HAP-1 (cell line): ENCODE data around the gene STK39.
A peak's percentile ranks its signal among the peaks of the same experiment; 100 is the strongest.

Experiments
- DNase-seq, 2 experiments: peaks; one replicate each; pipeline ENCODE4 v3.0.0-alpha.2; 2016 to 2020; ENCODE audit warnings: low spot score in 2 of 2
- H3K27me3 ChIP-seq: fragments of 250-450 bp; sonication (Bioruptor Pico); 2 replicates; pipeline ENCODE4 v1.5.1; 2020; ENCODE audit warnings: low read depth, mild to moderate bottlenecking, moderate library complexity
- H3K36me3 ChIP-seq: fragments of 250-450 bp; sonication (Bioruptor Pico); replicated peaks from 2 replicates; pipeline ENCODE4 v1.5.1; 2020; ENCODE audit warnings: mild to moderate bottlenecking
- H3K4me1 ChIP-seq: fragments of 250-450 bp; sonication (Bioruptor Pico); 2 replicates; pipeline ENCODE4 v1.5.1; 2020; ENCODE audit warnings: mild to moderate bottlenecking
- H3K4me3 ChIP-seq: fragments of 250-450 bp; sonication (Bioruptor Pico); 2 replicates; pipeline ENCODE4 v1.5.1; 2020; ENCODE audit warnings: mild to moderate bottlenecking, moderate library complexity
- H3K9me3 ChIP-seq: fragments of 250-450 bp; sonication (Bioruptor Pico); 2 replicates; pipeline ENCODE4 v1.5.1; 2020; ENCODE audit warnings: mild to moderate bottlenecking, moderate library complexity
- in situ Hi-C: fragments of 300-500 bp; cut with MboI; formaldehyde crosslinking; loops from 3 replicates; pipeline ENCODE4 v1.14.3; 2020; ENCODE audit warnings: low sequenced_read_pairs, inconsistent platforms, mixed read lengths

Gene STK39

DNA sequence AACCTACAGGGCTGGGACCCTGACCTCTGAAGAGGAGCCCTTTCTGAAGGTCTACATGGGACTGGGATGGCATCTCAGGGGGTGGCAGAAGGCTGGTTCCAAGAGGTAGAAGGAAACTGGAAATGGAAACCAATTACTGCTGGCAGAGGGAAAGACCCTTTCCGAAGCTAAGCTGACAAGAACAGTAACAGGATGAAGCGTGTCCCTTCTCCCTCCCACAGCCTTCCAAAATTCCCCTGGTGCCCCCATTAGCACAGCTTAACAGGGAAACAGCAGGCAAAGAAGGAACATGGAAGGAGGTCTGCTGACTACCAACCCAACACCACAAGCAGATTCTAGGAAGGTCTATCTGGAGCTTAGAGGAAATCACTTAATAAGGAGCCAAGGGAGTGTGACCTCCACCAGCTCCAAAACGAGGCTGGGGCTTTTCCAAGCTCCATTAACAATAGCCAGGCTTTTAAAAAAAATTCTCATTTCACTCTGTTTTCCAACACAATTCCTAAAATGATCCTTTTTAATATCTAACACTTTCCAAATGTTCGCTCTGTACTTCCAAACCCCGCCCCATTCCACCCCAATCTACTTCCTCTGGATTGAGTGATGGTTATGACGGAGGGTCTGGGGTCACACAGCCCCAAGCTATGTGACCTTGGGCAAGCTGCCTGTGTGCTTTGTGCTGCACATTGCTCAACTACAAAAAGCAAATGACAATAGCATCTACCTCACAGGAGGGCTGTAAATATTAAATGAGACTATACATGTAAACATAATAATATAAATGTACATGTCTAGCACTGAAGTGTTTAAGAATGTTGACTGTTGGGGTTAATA, 55.2 kb downstream of the STK39 start:
- no peaks in the 10 kb centered on the region for H3K27me3 ChIP-seq
- peaks cover 9% of the 10 kb centered on the region for H3K4me1 ChIP-seq
- no peaks in the 10 kb centered on the region for H3K36me3 ChIP-seq
- in situ Hi-C loops, result no loop called here
- H3K9me3 ChIP-seq, result no peaks in the 10 kb centered on the region
- no peak overlapping the region for H3K4me3 ChIP-seq
- DNase-seq, result peak in 1 of 2 experiments; percentile 32

DNA sequence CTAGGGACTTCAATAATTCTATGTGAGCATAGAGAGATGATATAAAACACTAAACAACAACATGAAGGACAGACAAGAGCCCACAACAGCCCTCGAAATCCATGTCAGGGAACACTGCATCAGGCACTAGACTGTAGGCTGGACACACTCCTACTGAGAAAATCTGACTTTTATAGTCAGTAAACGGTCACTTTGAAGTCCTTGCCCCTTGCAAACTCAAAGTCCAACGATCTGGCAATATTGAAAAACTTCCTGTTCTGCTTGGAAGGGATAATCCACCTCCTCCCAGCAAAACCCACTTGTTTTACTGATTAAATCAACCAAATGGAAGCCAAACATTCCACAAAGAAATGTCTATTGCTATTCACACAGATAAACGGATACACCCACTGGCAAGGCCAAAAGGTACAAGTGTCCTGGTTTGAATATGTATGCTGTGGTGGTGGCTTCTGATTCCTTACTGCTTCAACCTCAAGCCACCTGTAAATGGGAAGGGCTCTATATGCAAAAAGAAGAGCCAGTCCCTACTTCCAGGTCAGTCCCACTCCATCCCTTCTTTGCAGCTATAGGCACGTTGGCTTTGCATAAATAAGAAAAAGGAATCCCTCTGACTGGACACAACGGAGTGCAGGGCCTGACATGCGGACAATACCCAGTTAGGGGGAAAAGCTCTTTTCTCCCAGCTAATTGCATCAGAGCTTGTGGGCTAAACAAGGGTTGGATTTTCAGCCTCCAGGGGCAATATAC, 56.6 kb downstream of the STK39 start:
- no peaks in the 10 kb centered on the region for H3K36me3 ChIP-seq
- H3K4me1 ChIP-seq, result peaks cover 20% of the 10 kb centered on the region
- DNase-seq, result no peak
- in situ Hi-C loops, result no loop called here
- H3K27me3 ChIP-seq, result no peaks in the 10 kb centered on the region
- no peaks in the 10 kb centered on the region for H3K9me3 ChIP-seq
- no peak overlapping the region for H3K4me3 ChIP-seq

DNA sequence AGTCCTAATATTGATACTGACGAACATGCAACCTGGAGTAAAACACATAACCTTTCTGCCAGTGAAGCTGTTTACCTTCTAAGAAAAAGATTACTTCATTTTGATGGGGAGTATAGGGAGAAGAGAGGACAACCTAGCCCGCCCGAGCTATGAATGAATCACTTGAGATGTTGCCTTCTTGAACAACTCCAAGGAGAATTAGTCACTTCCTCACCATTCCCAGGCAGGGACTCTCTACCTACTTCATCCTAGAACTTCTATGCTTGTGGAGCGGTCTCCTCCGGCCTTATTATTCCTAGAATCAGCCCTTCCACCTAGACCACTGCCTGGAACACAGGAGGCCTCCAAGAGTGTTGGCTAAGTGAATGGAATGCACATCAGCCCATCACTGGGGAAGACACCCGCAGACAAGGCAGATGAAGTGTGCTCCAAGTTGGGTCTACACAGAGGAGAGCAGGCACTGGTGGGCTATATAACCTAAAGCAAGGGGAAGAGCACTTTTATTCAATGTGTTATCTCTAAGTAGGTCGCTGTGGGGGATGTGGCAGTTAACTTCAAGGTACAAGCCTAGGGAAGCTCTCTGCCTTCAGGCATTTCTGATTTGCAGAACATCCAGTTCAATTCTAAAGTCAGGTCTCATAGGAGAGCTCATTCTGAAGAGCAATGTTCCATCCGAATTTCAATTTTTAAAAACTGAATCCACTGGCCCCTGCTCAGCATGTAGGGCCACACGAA, 57.4 kb downstream of the STK39 start:
- no peaks in the 10 kb centered on the region for H3K9me3 ChIP-seq
- no peak overlapping the region for H3K4me3 ChIP-seq
- in situ Hi-C loops, result no loop called here
- no peaks in the 10 kb centered on the region for H3K36me3 ChIP-seq
- no peaks in the 10 kb centered on the region for H3K27me3 ChIP-seq
- H3K4me1 ChIP-seq, result peaks cover 28% of the 10 kb centered on the region
- DNase-seq, result no peak

DNA sequence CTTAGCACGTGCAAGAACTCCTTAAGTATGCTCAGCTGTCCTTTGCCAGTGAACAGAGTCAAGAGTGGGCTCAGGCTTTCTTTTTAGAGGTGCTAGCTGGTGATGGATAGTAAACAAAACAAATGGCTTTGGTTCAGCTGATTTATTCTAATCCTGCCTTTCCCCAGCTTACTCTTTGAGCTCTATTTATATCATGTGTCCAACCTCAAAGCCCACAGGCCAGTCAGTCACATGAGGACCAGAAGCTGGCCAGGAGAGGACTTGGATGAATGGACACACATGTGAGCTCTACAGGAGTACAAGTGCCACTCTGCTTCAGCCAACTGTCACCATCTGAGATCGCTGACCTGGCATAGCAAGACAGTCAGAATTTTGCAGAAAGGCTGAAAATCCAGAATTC, 59.4 kb downstream of the STK39 start:
- DNase-seq, result no peak
- H3K27me3 ChIP-seq, result no peaks in the 10 kb centered on the region
- H3K36me3 ChIP-seq, result no peaks in the 10 kb centered on the region
- in situ Hi-C loops, result no loop called here
- H3K4me1 ChIP-seq, result peaks cover 42% of the 10 kb centered on the region
- no peaks in the 10 kb centered on the region for H3K9me3 ChIP-seq
- no peak overlapping the region for H3K4me3 ChIP-seq

DNA sequence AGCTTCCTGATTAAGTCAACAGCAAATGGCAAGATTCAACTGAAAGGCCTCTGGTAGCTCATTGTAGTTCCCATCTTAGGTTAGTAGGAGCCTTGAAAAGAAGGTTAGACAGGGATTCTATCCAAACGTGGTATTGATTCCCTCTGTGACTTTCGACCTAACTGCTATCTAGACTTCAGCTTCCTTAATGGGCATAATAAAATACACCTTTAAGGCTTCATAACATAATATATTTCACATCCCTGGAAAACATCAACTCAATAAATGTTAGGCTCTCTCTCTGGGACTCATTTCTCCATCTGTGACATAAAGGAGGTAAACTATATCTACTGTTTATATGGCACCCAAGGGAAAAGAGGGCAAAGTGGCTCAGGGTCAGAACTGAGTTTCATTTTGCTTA, 60.9 kb downstream of the STK39 start:
- no peaks in the 10 kb centered on the region for H3K27me3 ChIP-seq
- no peaks in the 10 kb centered on the region for H3K9me3 ChIP-seq
- in situ Hi-C loops, result no loop called here
- H3K4me3 ChIP-seq, result no peak overlapping the region
- DNase-seq, result no peak
- H3K4me1 ChIP-seq, result peaks cover 51% of the 10 kb centered on the region
- H3K36me3 ChIP-seq, result no peaks in the 10 kb centered on the region

DNA sequence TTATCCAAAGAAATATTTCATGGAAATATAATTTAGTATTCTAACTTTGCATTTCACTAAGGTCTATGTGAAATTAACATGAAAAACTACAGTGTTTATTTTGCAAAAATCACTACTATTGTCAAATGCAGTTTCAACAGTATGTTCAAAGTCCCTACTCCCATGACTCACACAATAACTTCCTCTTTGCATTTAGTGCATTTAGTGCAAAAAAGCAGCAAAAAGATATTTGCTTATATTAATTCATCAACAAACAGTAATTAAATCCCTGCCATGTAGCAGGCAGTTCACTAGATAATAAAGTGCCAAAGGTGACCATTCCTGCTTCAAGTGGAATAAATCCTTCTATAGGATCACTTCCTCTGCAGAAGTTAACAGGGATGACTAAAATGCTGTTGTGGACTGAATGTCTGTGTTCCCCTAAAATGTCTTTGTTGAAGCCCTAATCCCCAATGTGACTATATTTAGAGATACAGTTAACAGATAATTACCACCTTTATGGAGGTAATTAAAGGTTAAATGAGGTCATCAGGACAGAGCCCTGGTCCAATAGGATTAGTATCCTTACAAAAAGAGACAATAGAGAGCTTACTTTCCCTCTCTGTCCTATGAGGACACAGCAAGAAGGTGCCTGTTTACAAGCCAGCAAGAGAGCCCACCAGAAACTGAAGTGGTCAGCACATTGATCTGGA, 61.7 kb downstream of the STK39 start:
- in situ Hi-C loops, result no loop called here
- H3K4me1 ChIP-seq, result peaks cover 53% of the 10 kb centered on the region

DNA sequence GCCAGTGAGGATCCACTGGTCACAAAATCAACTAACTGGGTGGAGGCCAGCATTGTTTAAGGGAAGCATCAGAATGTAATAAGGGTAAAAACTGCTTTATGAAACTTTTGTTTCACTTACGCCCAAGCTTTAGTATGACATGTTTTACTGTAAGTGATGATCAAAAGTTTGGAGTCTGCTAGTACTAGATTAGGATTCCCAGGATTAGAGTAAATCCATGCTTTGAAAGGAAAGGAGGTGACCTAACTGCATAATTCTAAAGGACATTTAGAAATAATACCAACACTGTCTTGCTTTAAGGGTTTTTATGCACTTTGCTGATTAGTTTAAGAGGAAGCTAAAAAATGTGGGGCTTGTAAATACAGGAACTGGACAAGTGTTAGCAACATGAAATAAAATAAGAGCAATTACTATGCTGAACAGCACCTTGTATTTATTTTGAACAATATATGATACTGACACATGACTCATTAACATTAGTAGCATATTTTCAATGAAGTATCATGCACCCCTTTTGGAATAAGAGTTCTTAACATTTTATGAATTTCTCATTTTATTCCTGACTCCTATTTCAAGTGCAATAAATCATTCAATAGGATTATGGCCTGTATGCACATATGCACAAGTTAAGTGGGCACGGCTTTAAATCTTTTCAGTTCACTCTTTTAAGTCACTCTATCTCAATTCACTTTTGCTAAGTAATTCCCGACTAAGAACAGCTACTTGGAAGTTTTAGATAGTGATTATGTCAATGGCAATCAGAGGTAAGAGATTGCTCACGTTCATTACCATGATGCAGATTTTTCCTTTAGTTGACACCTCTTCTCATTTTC, 62.5 kb downstream of the STK39 start:
- peak in 1 of 2 experiments; percentile 86 for DNase-seq
- Histone ChIP-seq H3K4me3 (no peak overlapping the region), H3K9me3 (no peaks in the 10 kb centered on the region), H3K4me1 (peaks cover 57% of the 10 kb centered on the region), H3K36me3 (no peaks in the 10 kb centered on the region), H3K27me3 (no peaks in the 10 kb centered on the region)
- in situ Hi-C loops, result no loop called here

More for the DNA sequence above, 61.7 kb downstream of the STK39 start:
- Histone ChIP-seq H3K27me3 (no peaks in the 10 kb centered on the region), H3K9me3 (no peaks in the 10 kb centered on the region), H3K36me3 (no peaks in the 10 kb centered on the region), H3K4me3 (no peak overlapping the region)
- DNase-seq, result peak; percentile 48 to 64

DNA sequence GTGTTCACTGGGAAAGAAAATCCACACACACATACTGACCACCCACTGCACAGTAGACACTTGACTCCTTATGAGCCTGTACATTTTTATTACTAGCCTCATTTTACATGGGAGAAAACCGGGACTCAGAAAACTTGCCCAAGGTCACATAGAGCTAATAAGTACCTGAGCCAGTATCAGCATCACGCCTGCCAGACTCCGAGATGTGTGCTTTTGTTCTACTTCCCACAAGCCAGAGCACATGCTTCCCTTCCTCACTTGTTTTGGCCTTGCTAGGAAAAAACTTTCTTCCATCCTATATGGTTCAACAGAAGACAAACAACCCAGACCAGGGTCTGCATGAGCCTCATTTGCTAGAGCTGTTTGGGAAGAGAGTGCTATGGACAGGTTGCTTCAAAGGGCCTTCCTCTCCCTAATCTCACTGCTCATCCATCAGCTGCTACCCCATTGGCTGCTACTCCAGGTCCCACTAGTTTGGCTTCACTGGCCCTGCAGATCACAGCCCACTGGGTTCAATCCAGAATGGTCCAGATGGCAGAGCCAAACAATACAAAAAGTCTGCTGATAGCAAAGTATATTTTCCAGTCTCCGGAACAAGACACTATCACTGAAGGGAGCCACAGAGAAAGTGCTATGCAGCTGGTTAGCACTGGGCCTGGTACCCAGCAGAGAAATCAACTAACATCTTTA, 63.9 kb downstream of the STK39 start:
- H3K9me3 ChIP-seq, result no peaks in the 10 kb centered on the region
- no peaks in the 10 kb centered on the region for H3K27me3 ChIP-seq
- in situ Hi-C loops, result no loop called here
- no peak overlapping the region for H3K4me3 ChIP-seq
- no peak for DNase-seq
- no peaks in the 10 kb centered on the region for H3K36me3 ChIP-seq
- peaks cover 72% of the 10 kb centered on the region for H3K4me1 ChIP-seq

DNA sequence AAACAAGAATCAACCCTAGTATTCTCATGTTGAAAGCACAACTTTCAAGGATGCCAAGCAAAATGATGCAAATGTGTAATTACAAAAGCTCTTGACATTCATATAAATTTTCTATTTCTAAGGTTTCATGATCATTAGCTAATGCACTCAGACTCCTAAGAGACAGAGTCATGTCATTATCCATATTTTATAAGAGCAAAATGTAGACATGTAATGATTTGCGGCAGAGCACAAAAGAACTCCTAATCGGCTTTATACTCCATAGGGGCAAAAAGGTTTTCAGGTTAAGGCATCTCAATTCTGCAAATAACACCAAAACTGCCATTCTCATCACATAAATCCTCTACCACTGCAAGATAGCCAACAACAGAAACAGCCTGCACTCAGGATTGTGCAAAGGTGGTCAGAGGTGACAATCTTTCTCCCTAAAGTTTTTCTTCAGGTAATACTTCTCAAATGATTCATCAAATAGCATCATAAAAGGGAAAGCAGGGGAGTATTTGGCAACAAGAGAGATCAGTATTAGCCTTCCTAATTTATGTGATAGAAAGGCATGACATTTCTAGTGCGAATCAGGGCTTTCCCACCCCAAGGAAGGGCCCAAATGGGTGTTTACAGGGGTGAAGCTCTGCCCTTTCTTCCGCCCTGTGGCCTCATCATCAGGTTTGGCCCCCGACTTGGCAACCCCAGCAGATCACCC, 64.7 kb downstream of the STK39 start:
- Histone ChIP-seq H3K36me3 (no peaks in the 10 kb centered on the region), H3K27me3 (no peaks in the 10 kb centered on the region), H3K4me3 (no peak overlapping the region), H3K4me1 (peaks cover 79% of the 10 kb centered on the region), H3K9me3 (no peaks in the 10 kb centered on the region)
- in situ Hi-C loops, result no loop called here
- peak in 1 of 2 experiments; percentile 34 for DNase-seq

DNA sequence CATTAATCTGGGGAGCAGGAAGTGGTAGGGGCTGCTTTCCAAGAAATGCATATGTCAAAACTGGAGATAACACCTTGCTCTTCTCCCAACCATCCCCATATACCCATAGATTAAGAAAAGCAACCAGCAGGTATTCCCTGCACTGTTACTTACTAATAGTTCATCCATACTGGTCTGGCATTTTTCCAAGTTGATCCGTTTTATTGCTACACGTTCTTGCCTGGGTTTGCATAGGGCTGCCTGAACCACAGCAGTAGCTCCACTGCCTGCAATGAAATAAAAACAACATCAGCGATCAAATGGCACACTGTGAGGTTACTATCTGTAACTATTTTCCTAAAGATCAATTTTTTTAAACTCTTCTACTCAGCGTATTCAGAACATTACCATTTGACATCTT, 65.6 kb downstream of the STK39 start:
- Histone ChIP-seq H3K9me3 (no peaks in the 10 kb centered on the region), H3K4me3 (no peak overlapping the region), H3K27me3 (no peaks in the 10 kb centered on the region), H3K36me3 (no peaks in the 10 kb centered on the region), H3K4me1 (peaks cover 84% of the 10 kb centered on the region)
- peak in 1 of 2 experiments; percentile 49 for DNase-seq
- in situ Hi-C loops, result no loop called here

DNA sequence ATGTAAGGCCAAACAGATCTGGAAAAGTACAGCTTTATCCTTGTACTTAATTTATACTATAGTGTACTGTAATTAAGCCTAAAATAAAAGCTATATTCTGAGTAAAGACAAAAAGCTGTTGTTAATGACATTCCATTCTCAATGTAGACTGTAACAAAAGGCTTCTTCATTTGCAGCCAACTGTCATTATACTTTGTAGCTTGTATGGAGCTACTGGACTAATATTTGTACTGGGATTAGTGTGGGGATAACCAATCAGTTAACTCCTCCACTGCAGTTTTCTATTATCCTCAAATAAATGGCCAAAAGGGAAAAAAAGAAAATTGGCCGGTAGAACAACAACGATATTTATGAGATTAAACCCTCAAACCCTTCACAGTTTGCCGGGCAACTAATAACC, 66.5 kb downstream of the STK39 start:
- in situ Hi-C loops, result no loop called here
- DNase-seq, result peak; percentile 34 to 95
- no peaks in the 10 kb centered on the region for H3K27me3 ChIP-seq
- no peaks in the 10 kb centered on the region for H3K36me3 ChIP-seq
- H3K4me1 ChIP-seq, result peaks cover 75% of the 10 kb centered on the region
- no peak overlapping the region for H3K4me3 ChIP-seq
- H3K9me3 ChIP-seq, result no peaks in the 10 kb centered on the region

DNA sequence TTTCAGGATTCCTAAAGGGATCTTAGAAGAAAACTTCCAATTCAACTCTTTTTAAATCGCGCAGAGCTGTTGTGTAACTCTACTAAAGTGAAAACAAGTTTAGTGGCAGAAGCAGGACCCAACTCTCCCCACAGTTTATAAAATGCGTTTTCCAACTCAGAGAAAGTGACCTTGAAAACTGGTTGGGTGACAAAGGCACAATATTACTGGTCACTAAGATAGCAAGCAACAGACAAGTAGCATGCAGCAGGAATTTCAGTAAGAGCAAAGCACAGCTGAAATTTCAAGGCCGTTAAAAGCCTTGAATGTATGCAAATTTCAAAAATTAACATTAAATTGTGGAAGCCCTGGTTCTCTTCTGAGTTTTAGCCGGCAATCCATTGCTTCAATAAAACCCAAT, 66.9 kb downstream of the STK39 start:
- in situ Hi-C loops, result no loop called here

More for the DNA sequence above, 66.9 kb downstream of the STK39 start:
- peak; percentile 42 to 88 for DNase-seq
- Histone ChIP-seq H3K9me3 (no peaks in the 10 kb centered on the region), H3K4me3 (no peak overlapping the region), H3K4me1 (peaks cover 71% of the 10 kb centered on the region), H3K27me3 (no peaks in the 10 kb centered on the region), H3K36me3 (no peaks in the 10 kb centered on the region)
